ENCODE results near the gene MAPK4. TPM values are rescaled to one million over a fixed set of nuclear protein-coding genes. Genes with fewer than 3 reads are reported as not detected.

MAPK4 gene
- total RNA-seq, 2 donors from 2014 or later: 2.0 to 3.8 TPM

DNA sequence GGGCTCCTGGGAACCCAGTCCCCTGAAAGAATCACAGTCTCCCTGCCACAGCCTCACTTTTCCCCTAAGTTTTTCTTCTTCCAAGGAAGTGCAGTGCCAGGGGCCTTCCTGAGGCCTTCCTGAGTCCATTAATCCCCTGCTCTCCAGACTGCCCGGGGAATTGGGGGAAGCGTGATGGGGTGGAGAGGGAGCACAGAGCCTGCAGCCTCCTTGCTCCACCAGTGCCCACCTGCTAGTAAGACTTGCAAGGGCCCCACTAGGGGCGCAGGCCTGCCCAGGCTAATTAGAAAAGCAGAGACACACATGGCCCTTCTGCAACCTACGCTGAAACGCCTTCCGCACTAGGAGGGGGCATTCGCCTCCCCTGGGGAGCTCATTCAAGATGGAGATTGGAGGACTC is 149.3 kb downstream of the MAPK4 start:
- peak; percentile 70 for DNase-seq
- Mint-ChIP-seq H3K36me3 (ENCODE audit: low read depth) (no peaks in the 10 kb centered on the region), H3K4me3 (no peak overlapping the region), H3K27me3 (ENCODE audit: insufficient read depth) (no peaks in the 10 kb centered on the region), H3K4me1 (peaks cover 26% of the 10 kb centered on the region), H3K9me3 (no peaks in the 10 kb centered on the region), H3K27ac (no peak overlapping the region)
- H3K4me1 ChIP-seq (ENCODE audit: control insufficient read depth, insufficient read depth, low read length): peaks cover 4% of the 10 kb centered on the region
- no peak overlapping the region for H3K4me3 ChIP-seq (ENCODE audit: low read length)
- no peak overlapping the region for H3K27ac ChIP-seq (ENCODE audit: low read depth, low read length)
- no peaks in the 10 kb centered on the region for H3K9me3 ChIP-seq (ENCODE audit: control insufficient read depth, low read length)
- TF ChIP-seq, protein P1, sequence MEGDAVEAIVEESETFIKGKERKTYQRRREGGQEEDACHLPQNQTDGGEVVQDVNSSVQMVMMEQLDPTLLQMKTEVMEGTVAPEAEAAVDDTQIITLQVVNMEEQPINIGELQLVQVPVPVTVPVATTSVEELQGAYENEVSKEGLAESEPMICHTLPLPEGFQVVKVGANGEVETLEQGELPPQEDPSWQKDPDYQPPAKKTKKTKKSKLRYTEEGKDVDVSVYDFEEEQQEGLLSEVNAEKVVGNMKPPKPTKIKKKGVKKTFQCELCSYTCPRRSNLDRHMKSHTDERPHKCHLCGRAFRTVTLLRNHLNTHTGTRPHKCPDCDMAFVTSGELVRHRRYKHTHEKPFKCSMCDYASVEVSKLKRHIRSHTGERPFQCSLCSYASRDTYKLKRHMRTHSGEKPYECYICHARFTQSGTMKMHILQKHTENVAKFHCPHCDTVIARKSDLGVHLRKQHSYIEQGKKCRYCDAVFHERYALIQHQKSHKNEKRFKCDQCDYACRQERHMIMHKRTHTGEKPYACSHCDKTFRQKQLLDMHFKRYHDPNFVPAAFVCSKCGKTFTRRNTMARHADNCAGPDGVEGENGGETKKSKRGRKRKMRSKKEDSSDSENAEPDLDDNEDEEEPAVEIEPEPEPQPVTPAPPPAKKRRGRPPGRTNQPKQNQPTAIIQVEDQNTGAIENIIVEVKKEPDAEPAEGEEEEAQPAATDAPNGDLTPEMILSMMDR (conservative IDR thresholded peaks at IDR 0.05): peak; percentile 64
- 82 to 88% methylated on average over 6 to 7 of the region's 7 CpGs for whole genome bisulfite sequencing, 2 experiments (ENCODE audit: insufficient coverage in 1 of 2, insufficient read length in 1 of 2)
- H3K27me3 ChIP-seq (ENCODE audit: control insufficient read depth, insufficient read depth, low read length, poor library complexity, severe bottlenecking): no peaks in the 10 kb centered on the region
- no peaks in the 10 kb centered on the region for H3K36me3 ChIP-seq (ENCODE audit: control insufficient read depth, insufficient read depth, low read length)
- no peak overlapping the region for H3K9ac ChIP-seq (ENCODE audit: extremely low read depth, low read length, poor library complexity, severe bottlenecking)

DNA sequence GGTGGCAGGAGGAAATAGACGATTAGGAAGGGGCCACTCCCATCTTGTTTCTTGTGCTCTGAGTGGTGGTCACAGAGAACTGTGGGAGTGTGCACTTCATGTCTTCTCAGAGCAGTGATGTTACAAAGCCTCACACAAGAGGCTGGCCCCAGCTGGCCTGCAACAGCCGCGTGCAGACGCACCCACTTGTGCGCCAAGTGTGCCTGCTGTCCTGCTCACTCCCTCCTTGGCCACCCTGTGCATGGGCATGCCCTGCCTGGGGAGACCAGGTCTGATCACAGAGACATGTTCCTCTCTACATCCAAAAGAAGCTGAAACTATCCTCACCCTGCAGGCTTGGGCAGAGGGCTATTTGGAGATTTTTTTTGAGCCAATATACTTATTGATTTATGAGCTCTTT is 151.5 kb downstream of the MAPK4 start:
- no peak overlapping the region for H3K27ac Mint-ChIP-seq

DNA sequence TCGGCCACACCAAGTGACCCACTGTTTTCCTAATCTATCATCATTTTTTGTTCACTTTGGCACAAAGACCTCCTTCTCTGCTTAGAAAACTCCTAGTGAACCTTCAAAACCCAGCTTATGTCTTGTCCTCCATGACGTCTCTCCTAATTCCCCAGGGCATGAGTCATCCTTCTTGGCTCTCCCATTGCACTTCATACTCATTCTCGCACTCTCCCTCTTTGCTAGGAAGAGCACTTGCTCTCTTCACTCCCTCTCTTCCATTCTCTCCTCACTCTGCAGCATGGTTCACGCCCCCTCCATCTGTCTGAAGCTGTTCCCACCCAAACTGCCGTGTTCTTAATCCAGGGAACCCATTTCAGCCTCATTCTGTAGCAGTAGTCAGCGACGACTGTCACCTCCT is 156.0 kb downstream of the MAPK4 start:
- no peak for DNase-seq
- Histone ChIP-seq H3K4me1 (ENCODE audit: control insufficient read depth, insufficient read depth, low read length) (no peaks in the 10 kb centered on the region), H3K4me3 (ENCODE audit: low read length) (no peak overlapping the region), H3K9ac (ENCODE audit: extremely low read depth, low read length, poor library complexity, severe bottlenecking) (no peak overlapping the region), H3K27me3 (ENCODE audit: control insufficient read depth, insufficient read depth, low read length, poor library complexity, severe bottlenecking) (no peaks in the 10 kb centered on the region), H3K27ac (ENCODE audit: low read depth, low read length) (no peak overlapping the region), H3K36me3 (ENCODE audit: control insufficient read depth, insufficient read depth, low read length) (no peaks in the 10 kb centered on the region), H3K9me3 (ENCODE audit: control insufficient read depth, low read length) (no peaks in the 10 kb centered on the region)
- peaks cover 1% of the 10 kb centered on the region for H3K27me3 Mint-ChIP-seq (ENCODE audit: insufficient read depth)
- H3K4me3 Mint-ChIP-seq: no peak overlapping the region
- H3K36me3 Mint-ChIP-seq (ENCODE audit: low read depth): no peaks in the 10 kb centered on the region
- TF ChIP-seq, protein P1 (conservative IDR thresholded peaks at IDR 0.05): no peak
- H3K4me1 Mint-ChIP-seq: peaks cover 4% of the 10 kb centered on the region
- no peak overlapping the region for H3K27ac Mint-ChIP-seq
- peaks cover 6% of the 10 kb centered on the region for H3K9me3 Mint-ChIP-seq
- 83 to 93% methylated on average over 6 to 7 of the region's 7 CpGs for WGBS, 2 experiments (ENCODE audit: insufficient coverage in 1 of 2, insufficient read length in 1 of 2)

More for the DNA sequence above, 151.5 kb downstream of the MAPK4 start:
- DNase-seq: no peak
- H3K4me3 ChIP-seq (ENCODE audit: low read length): no peak overlapping the region
- no peaks in the 10 kb centered on the region for H3K4me1 ChIP-seq (ENCODE audit: control insufficient read depth, insufficient read depth, low read length)
- H3K9ac ChIP-seq (ENCODE audit: extremely low read depth, low read length, poor library complexity, severe bottlenecking): no peak overlapping the region
- no peaks in the 10 kb centered on the region for H3K9me3 ChIP-seq (ENCODE audit: control insufficient read depth, low read length)
- TF ChIP-seq, protein P1 (conservative IDR thresholded peaks at IDR 0.05): no peak
- Mint-ChIP-seq H3K9me3 (peaks cover 6% of the 10 kb centered on the region), H3K4me1 (peaks cover 13% of the 10 kb centered on the region), H3K4me3 (no peak overlapping the region), H3K36me3 (ENCODE audit: low read depth) (no peaks in the 10 kb centered on the region), H3K27me3 (ENCODE audit: insufficient read depth) (peaks cover 1% of the 10 kb centered on the region)
- WGBS, 2 experiments (ENCODE audit: insufficient coverage in 1 of 2, insufficient read length in 1 of 2): 67 to 88% methylated on average over 1 to 5 of the region's 5 CpGs
- H3K27me3 ChIP-seq (ENCODE audit: control insufficient read depth, insufficient read depth, low read length, poor library complexity, severe bottlenecking): no peaks in the 10 kb centered on the region
- no peak overlapping the region for H3K27ac ChIP-seq (ENCODE audit: low read depth, low read length)
- no peaks in the 10 kb centered on the region for H3K36me3 ChIP-seq (ENCODE audit: control insufficient read depth, insufficient read depth, low read length)

Data from endodermal cell (in vitro differentiated cells).